BJ (cell line): ENCODE measurements around the gene SGK1. TPM values are rescaled to one million over a fixed set of nuclear protein-coding genes. Genes with fewer than 3 reads are reported as not detected.

ENCODE experiments used
- CTCF ChIA-PET: fragments of 350-600 bp; formaldehyde crosslinking; extraction: SDS; loops from one replicate; lab custom pipeline; 2021; ENCODE audit warnings: antibody characterized with exemption, inconsistent platforms; lab: Yijun Ruan, JAX
- POLR2A ChIA-PET: fragments of 300-600 bp; sonication (Branson Sonifier 250); formaldehyde crosslinking; extraction: SDS; loops from one replicate; lab custom pipeline; 2021; ENCODE audit warnings: antibody characterized with exemption; lab: Charles Lee
- DNase-seq: peaks from one replicate; pipeline ENCODE4 v3.0.0-alpha.2; 2011; ENCODE audit warnings: low read depth
- H3K27me3 ChIP-seq: 2 replicates; pipeline ENCODE4 v1.6.0; 2011; ENCODE audit warnings: low read length; ENCODE audit not compliant: control insufficient read depth, insufficient read depth
- H3K36me3 ChIP-seq: 2 replicates; pipeline ENCODE4 v1.5.1; 2011; ENCODE audit warnings: low read length; ENCODE audit not compliant: control insufficient read depth, insufficient read depth
- H3K4me3 ChIP-seq: 2 replicates; pipeline ENCODE4 v1.5.1; 2011; ENCODE audit warnings: low read depth, mild to moderate bottlenecking, control low read depth, low read length
- polyA plus RNA-seq: library from polyadenylated mRNA; depleted of rRNA; stranded (reverse); fragments of >200 nt; gene quantifications from 2 replicates; pipeline ENCODE4 v1.2.3, GENCODE V29; 2011
- TF ChIP-seq, protein P1 (sequence below): IDR thresholded peaks from 2 replicates; pipeline ENCODE4 v1.5.1; 2011; ENCODE audit warnings: low read depth, mild to moderate bottlenecking, control low read depth, inconsistent platforms, low read length, moderate library complexity; ENCODE audit not compliant: insufficient read depth

SGK1 gene
- polyA plus RNA-seq, 1 experiment: 179 TPM

GRCh38 chr6:134247844-134248580, 69.9 kb downstream of the SGK1 start:
- Histone ChIP-seq H3K36me3 (no peaks in the 10 kb centered on the region), H3K27me3 (no peaks in the 10 kb centered on the region), H3K4me3 (no peak overlapping the region)
- TF ChIP-seq, protein P1, sequence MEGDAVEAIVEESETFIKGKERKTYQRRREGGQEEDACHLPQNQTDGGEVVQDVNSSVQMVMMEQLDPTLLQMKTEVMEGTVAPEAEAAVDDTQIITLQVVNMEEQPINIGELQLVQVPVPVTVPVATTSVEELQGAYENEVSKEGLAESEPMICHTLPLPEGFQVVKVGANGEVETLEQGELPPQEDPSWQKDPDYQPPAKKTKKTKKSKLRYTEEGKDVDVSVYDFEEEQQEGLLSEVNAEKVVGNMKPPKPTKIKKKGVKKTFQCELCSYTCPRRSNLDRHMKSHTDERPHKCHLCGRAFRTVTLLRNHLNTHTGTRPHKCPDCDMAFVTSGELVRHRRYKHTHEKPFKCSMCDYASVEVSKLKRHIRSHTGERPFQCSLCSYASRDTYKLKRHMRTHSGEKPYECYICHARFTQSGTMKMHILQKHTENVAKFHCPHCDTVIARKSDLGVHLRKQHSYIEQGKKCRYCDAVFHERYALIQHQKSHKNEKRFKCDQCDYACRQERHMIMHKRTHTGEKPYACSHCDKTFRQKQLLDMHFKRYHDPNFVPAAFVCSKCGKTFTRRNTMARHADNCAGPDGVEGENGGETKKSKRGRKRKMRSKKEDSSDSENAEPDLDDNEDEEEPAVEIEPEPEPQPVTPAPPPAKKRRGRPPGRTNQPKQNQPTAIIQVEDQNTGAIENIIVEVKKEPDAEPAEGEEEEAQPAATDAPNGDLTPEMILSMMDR: no peak
- no peak for DNase-seq
- ChIA-PET POLR2A (no interaction called here), CTCF (interaction anchor here (0.6 kb wide), 1 partner anchor 26 kb away, joined by 3 read pairs; no protein-coding TSS in a partner anchor)

DNA sequence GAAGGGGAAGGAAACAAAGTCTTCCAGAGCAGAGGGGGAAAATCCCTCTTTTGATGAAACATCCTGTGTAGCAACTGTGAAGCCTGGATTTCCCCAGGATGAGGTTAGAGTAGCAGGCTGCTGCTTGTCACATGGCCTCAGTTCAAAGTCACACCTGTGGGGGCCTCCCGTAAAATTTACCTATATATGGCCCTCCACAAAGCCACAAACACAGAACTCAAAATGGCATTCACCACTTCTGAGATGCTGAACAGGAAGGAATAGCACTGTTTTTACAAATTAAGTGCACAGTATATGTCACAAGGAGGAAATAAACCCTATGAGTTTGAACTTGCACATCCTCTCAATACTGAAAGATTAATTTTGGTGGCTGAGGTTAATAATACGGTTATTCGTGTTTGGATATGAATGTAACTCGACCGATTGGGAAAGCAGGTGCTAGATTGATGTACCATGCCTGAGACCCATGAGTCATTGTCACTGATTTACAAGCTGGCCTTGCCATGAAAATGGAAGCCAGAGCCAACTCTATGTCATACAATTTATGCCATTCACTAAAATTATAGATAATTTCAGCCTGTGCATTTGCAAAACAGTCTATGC, 70.6 kb downstream of the SGK1 start:
- no peak overlapping the region for H3K4me3 ChIP-seq
- POLR2A ChIA-PET: no interaction called here
- TF ChIP-seq, protein P1: no peak
- no peaks in the 10 kb centered on the region for H3K36me3 ChIP-seq
- no peaks in the 10 kb centered on the region for H3K27me3 ChIP-seq
- DNase-seq: no peak
- CTCF ChIA-PET: no interaction called here

DNA sequence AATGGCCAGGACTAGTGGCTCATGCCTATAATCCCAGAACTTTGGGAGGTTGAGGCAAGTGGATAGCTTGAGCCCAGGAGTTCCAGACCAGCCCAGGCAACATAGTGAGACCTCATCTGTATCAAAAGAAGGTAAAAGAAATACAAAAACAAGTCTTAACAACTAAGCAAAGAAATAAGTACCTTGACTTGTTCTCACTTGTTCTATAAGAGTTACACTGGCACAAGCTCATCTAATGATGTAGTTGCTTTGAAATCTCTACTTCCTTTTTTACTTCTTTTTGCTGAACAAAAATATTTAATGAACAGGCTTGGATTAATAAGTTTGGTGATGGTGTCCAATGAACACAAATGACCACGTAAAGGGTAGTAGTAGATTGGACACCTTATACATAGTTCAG, 72.2 kb downstream of the SGK1 start:
- Histone ChIP-seq H3K36me3 (no peaks in the 10 kb centered on the region), H3K4me3 (no peak overlapping the region), H3K27me3 (no peaks in the 10 kb centered on the region)
- ChIA-PET POLR2A (no interaction called here), CTCF (no interaction called here)
- TF ChIP-seq, protein P1: no peak
- DNase-seq: no peak

DNA sequence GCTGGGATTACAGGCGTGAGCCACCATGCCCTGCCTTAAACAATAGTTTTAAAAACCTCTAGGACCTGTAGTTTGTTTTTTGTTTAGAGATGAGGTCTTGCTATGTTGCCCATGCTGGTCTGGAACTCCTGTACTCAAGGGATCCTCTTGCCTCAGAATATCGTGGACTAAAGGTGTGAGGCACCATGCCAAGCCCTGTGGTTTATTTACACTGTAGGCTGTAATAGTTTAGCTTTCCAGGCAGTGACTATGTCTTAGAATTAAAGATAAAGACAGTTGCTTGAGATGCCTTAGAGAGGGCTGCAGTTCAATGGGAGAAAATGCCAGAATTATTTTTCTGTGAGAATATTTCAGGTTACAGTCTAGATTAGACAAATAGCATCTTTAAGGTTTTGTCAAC, 72.9 kb downstream of the SGK1 start:
- ChIA-PET POLR2A (no interaction called here), CTCF (no interaction called here)
- no peak for DNase-seq
- Histone ChIP-seq H3K4me3 (no peak overlapping the region), H3K27me3 (no peaks in the 10 kb centered on the region), H3K36me3 (no peaks in the 10 kb centered on the region)
- TF ChIP-seq, protein P1: no peak

DNA sequence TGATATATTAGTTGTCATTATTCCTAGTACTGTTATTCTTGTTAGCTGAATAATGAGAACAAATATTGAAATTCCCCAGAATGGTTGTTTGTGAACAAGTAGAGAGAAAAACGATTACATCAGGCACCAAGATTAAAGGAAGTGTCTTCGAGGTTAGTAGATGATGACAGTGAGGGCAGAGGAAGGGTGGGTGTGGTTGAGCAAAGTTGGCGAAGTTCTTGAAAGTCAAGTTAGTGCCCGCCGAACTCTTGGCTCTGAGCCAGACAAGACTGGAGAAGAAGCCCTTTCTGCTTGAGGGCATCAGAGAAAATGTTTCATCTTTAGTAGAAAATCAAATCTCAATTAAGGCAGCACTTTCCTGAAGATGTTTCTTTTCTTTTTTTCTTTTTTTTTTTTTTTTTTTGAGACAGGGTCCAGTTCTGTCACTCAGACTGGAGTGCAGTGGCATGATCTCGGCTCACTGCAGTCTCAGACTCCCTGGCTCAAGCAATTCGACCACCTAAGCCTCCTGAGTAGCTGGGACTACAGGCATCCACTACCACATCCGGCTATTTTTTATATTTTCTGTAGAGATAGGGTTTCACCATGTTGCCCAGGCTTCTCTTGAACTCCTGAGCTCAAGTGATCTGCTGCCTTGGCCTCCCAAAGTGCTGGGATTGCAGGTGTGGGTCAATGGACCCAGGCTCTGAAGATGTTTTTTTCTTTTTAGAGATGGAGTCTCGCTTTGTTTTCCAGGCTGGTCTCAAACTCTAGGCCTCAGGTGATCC, 77.1 kb downstream of the SGK1 start:
- no peaks in the 10 kb centered on the region for H3K27me3 ChIP-seq
- TF ChIP-seq, protein P1: no peak
- POLR2A ChIA-PET: no interaction called here
- H3K4me3 ChIP-seq: no peak overlapping the region
- DNase-seq: no peak
- CTCF ChIA-PET: no interaction called here
- no peaks in the 10 kb centered on the region for H3K36me3 ChIP-seq
